ENCODE measurements around the gene TOR1A. TPM values are rescaled to one million over a fixed set of nuclear protein-coding genes. Genes with fewer than 3 reads are reported as not detected.
A peak's percentile ranks its signal among the peaks of the same experiment; 100 is the strongest.

The TOR1A gene
- total and polyA plus RNA-seq, 2 experiments from 2014 or later = 23.6 to 45.7 TPM

GRCh38 chr9:129822898-129823541, 916 bp downstream of the TOR1A start:
- Histone ChIP-seq H3K27ac (ENCODE audit: low read depth) (0 out of 2 replicates have a peak overlapping the region, but pooled peaks have one; percentile 55), H3K4me1 (ENCODE audit: insufficient read depth) (no peaks in the 10 kb centered on the region), H3K36me3 (ENCODE audit: insufficient read depth) (peaks cover 25% of the 10 kb centered on the region), H3K4me2 (peak overlapping the region; percentile 88), H3K27me3 (ENCODE audit: insufficient read depth) (no peaks in the 10 kb centered on the region), H3K79me2 (replicated peaks; ENCODE audit: insufficient read depth) (peaks cover 22% of the 10 kb centered on the region), H3K9me2 (ENCODE audit: insufficient read depth) (no peaks in the 10 kb centered on the region), H2AFZ (no peak overlapping the region), H3K4me3 (peak overlapping the region; percentile 74), H3F3A (replicated peaks; ENCODE audit: low read depth) (0 out of 2 replicates have a peak, but pooled peaks cover 2% of the 10 kb centered on the region), H4K20me1 (replicated peaks; ENCODE audit: insufficient read depth) (no peaks in the 10 kb centered on the region)
- Mint-ChIP-seq H3K9me3 (peaks cover 2% of the 10 kb centered on the region; the same call in 1 of the 3 replicates), H3K27ac (0 out of 2 replicates have a peak overlapping the region, but pooled peaks have one; percentile 66), H3K36me3 (ENCODE audit: low read depth) (peaks cover 46% of the 10 kb centered on the region), H3K27me3 (ENCODE audit: insufficient read depth, low read depth, poor library complexity) (peaks cover 17% of the 10 kb centered on the region), H3K4me1 (peaks cover 7% of the 10 kb centered on the region), H3K4me3 (peak overlapping the region; percentile 82)
- DNase-seq (ENCODE audit: low spot score) (peak; percentile 62), ATAC-seq (peak; percentile 45)
- no peak for TF ChIP-seq ZNF331 (CRISPR knock-in tag; IDR thresholded peaks at IDR 0.05; ENCODE audit: low read depth)
- no peak for TF ChIP-seq STAT1 (IDR thresholded peaks at IDR 0.05; ENCODE audit: unreplicated experiment)
- TF ChIP-seq EZH2phosphoT487 (IDR thresholded peaks at IDR 0.05; ENCODE audit: unreplicated experiment) = no peak
- no peak for TF ChIP-seq REST (IDR thresholded peaks at IDR 0.05; ENCODE audit: unreplicated experiment)
- no peak for TF ChIP-seq ZNF114 (CRISPR knock-in tag; IDR thresholded peaks at IDR 0.05)
- TF ChIP-seq ZNF462 (CRISPR knock-in tag; IDR thresholded peaks at IDR 0.05) = no peak
- TF ChIP-seq EZH2 (IDR thresholded peaks at IDR 0.05; ENCODE audit: low read depth, unreplicated experiment) = no peak
- no peak for TF ChIP-seq JUNB (IDR thresholded peaks at IDR 0.05; ENCODE audit: unreplicated experiment)
- no peak for TF ChIP-seq ETS1 (IDR thresholded peaks at IDR 0.05)
- no peak for TF ChIP-seq CTCF (conservative IDR thresholded peaks at IDR 0.05; ENCODE audit: low read depth in 2 of 2)

Measured in GM23338 (cell line).